Glomerular visceral epithelial cell (primary cell): ENCODE results near the gene XCL1.

Source experiments
- DNase-seq: peaks from one replicate; pipeline ENCODE4 v3.0.0-alpha.2; 2016; ENCODE audit errors: extremely low spot score

The XCL1 gene

DNA sequence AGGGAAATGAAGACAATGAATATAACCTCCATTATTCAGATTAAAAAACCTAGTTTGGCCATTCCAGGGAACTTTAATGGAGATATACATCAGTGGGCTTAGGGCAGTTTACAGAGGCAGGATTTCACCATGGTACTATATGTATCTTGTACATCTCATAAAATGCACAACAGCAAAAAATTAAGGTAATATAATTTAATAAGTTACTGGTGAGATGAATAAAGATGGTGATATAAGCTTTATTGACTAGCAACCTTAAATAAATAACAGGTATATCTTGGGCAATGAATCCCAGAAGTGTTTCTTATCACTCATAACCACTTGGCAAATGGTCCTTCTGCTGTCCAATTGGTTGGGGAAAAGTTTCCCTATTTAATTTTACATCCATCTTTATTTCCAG, 29.0 kb downstream of the XCL1 start:
- DNase-seq, result no peak

DNA sequence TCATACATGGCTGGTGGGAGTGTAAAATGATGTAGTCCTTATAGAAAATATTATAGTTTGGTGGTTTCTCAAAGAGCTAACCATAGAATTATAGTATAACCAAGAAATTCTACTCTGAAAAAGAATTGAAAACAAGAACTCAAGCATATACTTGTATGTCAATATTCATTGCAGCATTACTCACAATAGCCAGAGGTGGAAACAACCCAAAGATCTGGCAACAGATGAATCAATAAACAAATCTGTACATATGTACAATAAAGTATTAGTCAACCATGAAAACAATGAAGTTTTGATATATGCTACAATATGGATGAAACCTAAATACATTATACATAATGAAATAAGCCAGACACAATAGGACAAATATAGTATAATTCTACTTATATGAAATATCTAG, 29.7 kb downstream of the XCL1 start:
- DNase-seq, result no peak

- DNase-seq, result no peak
These were observed 31.5 kb downstream of the XCL1 start for GRCh38 chr1:168607872-168608428.

GRCh38 chr1:168608796-168609715, 32.7 kb downstream of the XCL1 start:
- no peak for DNase-seq

- no peak for DNase-seq
These were observed 33.5 kb downstream of the XCL1 start for GRCh38 chr1:168609741-168610510.

DNA sequence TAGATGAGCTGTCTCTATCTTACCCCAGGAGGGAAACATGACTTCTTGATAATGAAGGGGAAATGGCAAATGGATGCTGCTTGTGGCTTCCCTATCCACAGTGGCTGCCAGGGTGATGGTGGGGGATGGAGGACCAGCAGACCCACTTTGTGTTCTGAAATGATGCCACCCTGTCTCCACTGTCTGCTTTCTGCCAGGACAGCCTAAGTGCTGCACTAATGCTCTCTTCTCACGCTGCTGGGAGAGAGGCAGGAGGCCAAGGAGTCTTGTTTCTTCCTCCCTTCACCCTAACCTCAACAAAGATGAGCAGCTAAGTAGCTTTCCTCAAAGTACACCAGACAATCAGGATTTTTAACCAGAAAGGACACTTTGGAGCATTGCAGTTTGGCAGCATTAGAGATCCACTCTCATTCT, 36.6 kb downstream of the XCL1 start:
- no peak for DNase-seq

DNA sequence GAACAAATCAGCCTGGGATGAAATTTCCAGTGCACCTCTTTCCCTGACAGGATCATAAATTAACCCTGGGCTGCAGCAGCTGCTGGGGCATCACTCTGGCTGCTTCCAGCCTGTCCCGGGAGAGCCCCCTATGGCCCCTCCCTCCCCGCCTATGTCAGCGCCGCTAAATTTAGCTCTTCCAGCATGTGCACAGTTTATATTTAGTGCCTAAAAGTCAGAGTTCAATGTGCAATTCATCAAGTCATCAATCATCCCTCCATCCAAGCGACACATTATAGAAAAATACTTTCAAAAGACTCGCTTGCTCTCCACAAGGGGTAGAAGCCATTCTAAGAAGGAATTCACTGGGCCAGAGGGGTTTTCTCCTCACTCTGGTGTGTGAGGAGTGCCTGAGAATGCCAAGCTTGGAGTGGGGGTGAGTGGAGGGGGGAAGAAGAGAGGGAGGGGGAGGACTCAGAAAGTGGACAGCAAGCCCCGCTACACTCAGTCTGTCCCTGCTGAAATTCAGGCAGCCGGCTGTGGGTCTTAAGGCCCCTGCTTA, 37.4 kb downstream of the XCL1 start:
- DNase-seq, result no peak

- DNase-seq, result no peak
These were observed 37.8 kb downstream of the XCL1 start for GRCh38 chr1:168614235-168614634.

GRCh38 chr1:168615965-168616364, 39.6 kb downstream of the XCL1 start:
- no peak for DNase-seq

DNA sequence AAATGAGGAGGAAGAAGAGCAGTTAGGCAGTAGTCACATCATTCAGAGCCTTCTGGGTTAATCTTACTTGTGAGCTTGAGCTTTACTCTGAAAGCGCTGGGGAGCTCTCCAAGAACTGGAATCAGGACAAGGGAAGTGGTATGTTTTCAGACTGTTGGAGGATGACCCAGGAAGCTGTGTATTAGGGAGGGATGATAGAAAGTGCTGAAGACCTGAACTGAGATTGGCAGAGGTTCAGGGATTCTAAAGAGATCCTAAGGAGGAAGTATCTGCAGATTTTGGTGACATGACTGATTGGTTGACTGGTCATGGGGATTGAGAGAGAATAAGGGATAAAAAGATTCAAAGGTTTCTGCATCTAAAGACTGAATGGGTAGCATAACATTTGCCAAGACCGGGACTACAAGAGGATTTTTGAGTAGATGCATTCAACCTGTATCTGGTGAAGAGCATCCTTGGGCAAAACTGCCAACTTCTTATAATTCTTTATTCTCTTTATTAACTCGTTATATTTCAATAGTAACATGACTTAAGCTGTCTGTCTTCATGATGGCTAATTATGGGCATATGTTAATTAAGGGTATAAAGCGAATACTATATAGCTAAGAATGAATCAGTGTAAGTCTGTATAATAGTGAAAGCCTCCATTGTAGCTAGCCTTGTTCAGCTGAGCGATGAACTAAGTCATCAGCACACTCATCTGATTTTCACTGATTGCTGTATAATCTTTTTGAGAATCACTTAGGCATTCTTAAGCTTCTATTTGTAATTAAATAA, 41.8 kb downstream of the XCL1 start:
- DNase-seq, result no peak

GRCh38 chr1:168618886-168619285, 42.5 kb downstream of the XCL1 start:
- DNase-seq, result no peak

DNA sequence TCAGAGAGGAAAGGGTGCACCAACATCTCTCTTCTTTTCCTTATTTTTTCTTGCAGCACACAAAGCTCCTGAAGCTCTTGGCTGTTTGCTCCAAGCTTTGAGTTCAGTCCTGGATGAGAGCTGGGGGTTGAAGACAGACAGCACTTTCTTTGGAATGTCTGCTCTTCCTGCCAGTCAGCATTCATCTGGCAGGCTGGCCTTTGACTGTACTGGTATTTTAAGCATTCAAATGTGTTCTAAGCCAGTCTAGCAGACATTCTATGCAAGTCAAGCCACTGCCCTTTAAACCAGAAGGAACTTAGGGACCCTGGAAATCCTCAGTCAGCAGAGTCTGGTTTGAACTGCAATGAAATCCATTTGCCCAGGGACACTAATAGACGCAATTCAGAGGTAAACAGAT, 45.0 kb downstream of the XCL1 start:
- no peak for DNase-seq

DNA sequence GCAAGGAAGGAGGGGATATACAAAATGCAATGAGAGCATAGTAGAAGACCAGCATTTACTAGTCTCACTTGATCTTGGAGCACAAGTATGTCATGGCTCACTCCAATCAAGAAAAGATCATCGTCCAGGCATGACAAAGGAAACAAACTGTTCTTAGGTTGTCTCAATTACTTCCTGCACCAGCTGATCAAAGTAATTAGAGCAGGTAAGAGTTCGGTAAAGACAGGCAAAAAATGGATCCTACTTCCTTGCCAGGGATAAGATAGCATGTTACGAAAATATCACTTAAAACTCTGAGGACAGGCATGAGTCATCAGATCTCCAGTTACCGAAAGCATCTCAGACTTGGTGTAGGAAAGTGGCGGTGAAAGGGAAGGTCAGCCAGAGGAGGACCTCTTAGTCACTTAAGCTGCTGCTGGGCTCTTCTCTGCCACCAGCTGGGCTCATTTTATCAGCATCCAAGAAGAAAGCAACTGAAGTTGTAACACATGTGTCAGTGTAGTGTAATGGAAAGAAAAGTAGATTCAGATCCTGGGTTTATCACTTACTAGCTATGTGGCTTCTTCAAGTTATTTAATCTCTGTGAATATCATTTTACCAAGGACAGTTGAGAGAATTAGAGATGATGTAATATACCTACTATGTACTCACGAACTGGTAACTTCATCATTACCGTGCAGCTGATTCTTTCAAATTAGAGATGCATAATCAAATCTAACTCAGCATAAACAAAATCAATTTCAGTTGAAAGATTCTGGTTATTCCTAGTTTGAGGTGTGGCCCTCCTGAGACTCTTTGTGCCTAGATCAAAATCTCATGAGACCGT, 46.8 kb downstream of the XCL1 start:
- peak; percentile 36 for DNase-seq

GRCh38 chr1:168623831-168624230, 47.4 kb downstream of the XCL1 start:
- DNase-seq, result no peak

GRCh38 chr1:168626326-168626725, 49.9 kb downstream of the XCL1 start:
- DNase-seq, result no peak

DNA sequence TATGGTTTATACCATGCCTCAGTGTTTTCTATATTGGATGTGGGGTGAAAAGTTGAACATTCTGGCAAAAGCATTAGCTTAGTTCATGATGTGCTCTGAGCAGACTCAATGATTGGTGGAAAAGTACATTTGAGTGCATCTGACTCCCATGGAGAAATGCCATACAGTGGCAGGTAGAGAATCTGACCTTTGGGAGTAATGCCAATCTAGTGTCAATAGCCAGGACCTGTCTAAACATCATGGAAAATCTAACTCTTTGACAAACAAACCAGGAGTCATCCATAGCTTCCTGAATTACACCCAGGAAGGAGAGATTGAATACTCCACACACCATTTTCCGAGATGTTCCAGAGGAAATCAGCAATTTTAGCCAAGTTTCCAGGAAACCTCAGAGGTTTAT, 51.0 kb downstream of the XCL1 start:
- no peak for DNase-seq

GRCh38 chr1:168628807-168629206, 52.4 kb downstream of the XCL1 start:
- peak; percentile 89 for DNase-seq

DNA sequence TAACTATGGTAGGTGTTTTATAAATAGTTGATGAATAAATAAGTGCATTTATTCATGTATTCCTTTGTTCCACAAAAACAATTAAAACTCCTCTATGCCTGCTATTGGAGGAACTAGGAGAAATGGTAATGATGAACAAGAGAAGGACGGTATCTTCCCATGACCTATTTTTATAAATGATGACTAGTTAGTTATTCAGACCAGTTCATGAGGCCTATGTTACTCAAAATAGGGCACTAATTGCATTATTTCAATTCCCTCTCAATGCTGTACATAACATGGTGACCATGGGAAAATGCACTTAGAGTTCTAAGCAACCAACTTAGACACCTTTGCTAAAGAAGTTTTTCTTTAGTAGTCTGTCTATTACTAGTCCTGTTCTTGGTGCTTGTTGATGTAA, 53.1 kb downstream of the XCL1 start:
- DNase-seq, result no peak
